HG03354 (cell line): ENCODE measurements around the gene CADM1.

Source experiments
- ATAC-seq: cut with Tn5 transposase; IDR thresholded peaks from one replicate; pipeline ENCODE4 v1.9.1; 2021; ENCODE audit warnings: mild to moderate bottlenecking; ENCODE audit not compliant: unreplicated experiment, poor library complexity, severe bottlenecking

Gene CADM1

DNA sequence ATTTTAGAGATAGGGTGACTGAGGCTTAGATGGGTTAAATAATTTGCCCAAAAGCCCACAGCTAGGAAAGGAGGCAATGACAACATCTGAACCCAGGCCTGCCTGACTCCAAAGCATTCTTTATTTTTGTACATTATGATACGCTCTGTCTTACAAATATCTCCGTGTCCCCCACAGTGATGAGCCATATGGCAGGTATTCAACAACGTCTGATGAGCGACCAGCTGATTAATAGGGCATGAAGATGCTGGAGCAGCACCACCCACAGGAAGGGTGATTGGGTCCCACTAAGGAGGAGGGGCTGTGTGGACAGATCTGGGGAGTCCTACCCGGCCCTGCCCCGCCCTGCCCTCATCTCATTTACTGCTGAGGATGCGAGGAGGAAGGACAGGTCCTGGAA, 380.6 kb downstream of the CADM1 start:
- ATAC-seq: no peak

DNA sequence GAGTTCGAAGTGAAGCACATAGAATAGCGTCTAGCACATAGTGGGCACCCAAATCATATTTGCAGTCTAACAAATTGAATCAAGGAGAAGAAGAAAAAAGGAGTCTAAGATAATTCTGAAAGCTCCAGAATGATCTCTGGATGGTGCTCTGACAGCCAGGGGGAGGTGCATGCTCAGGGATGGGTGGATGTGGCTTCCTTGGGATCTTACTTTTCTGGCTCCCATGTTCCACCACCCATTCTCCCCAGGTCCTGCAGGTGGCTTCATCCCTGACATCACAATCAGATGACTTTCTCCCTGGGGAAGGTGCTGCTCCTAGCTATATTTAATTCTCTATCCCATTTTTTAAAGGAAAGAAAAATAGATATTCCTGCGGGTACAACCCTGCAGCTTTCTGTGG, 381.9 kb downstream of the CADM1 start:
- ATAC-seq: no peak
